ENCODE data around the gene SALL2.

Gene SALL2

GRCh38 chr14:21529515-21529914 lies 3.4 kb upstream of the SALL2 start:
- ChIA-PET CTCF (interaction anchor here (1.2 to 6.5 kb wide), 3 partner anchors 8 to 31 kb away, joined by 3 to 31 read pairs (median 5); partner anchors contain the start of gene METTL3), POLR2A (no interaction called here)
- no peak for DNase-seq (ENCODE audit: extremely low spot score)
- TF ChIP-seq, protein P1, sequence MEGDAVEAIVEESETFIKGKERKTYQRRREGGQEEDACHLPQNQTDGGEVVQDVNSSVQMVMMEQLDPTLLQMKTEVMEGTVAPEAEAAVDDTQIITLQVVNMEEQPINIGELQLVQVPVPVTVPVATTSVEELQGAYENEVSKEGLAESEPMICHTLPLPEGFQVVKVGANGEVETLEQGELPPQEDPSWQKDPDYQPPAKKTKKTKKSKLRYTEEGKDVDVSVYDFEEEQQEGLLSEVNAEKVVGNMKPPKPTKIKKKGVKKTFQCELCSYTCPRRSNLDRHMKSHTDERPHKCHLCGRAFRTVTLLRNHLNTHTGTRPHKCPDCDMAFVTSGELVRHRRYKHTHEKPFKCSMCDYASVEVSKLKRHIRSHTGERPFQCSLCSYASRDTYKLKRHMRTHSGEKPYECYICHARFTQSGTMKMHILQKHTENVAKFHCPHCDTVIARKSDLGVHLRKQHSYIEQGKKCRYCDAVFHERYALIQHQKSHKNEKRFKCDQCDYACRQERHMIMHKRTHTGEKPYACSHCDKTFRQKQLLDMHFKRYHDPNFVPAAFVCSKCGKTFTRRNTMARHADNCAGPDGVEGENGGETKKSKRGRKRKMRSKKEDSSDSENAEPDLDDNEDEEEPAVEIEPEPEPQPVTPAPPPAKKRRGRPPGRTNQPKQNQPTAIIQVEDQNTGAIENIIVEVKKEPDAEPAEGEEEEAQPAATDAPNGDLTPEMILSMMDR (IDR thresholded peaks at IDR 0.05; ENCODE audit: control extremely low read depth, extremely low read depth, low read depth, missing control alignments) = no peak

DNA sequence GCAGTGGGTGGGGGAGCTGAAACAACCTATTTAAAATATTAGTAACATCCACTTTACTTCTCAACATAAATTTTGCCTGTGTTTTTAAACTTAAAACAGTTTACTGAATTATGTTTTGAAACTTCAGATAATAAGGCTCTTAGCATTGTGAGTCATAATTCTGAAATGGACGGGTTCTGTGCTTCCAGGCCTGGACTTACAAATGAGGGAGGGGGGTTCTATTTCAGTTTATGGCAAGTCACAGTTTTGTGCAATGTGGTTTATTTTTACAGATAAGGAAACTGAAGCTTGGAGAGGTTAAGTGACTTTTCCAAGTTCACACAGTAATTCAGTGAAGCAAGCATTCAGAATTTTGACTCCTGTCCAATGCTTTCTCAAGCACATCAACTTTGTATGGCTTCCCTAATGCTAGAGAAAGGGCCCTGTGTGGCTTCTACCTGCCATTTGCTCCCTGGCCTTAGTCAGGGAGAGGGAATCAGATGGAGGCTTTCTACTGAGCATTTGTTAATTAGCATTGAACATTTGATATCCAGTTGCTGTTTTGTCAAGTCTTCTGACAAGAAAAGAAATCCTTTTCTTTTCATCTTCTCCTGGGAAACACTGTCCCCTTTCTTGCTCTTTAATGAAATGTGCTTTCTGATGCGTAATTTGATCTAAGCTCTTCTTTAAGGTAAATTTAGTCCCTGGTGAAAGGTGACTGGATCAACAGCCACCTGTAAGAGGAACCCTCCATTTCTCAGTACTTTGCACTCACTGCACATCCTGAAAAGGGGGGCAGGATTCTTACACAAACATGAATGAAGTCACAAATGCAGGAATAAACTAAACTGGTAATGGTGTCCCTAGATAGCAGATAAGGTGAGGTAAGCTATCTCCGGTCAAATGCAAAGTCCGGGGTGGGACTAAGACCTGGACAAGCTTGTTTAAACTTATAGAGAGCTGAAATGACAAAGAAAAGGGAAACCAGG lies 2.5 kb upstream of the SALL2 start:
- CTCF ChIA-PET = interaction anchor here (1.1 to 6.5 kb wide), 4 partner anchors 9 to 30 kb away, joined by 3 to 31 read pairs (median 4); partner anchors contain the start of gene METTL3
- POLR2A ChIA-PET = no interaction called here
- TF ChIP-seq, protein P1 (IDR thresholded peaks at IDR 0.05; ENCODE audit: control extremely low read depth, extremely low read depth, low read depth, missing control alignments) = no peak
- no peak for DNase-seq (ENCODE audit: extremely low spot score)

- no peak for DNase-seq (ENCODE audit: extremely low spot score)
- TF ChIP-seq, protein P1 (IDR thresholded peaks at IDR 0.05; ENCODE audit: control extremely low read depth, extremely low read depth, low read depth, missing control alignments) = no peak
- ChIA-PET CTCF (interaction anchor here (0.8 to 6.5 kb wide), 7 partner anchors 8 to 435 kb away, joined by 3 to 31 read pairs (median 8); partner anchors contain the start of genes METTL3 and TOX4), POLR2A (no interaction called here)
Observed at GRCh38 chr14:21527318-21527679, 1.2 kb upstream of the SALL2 start.

GRCh38 chr14:21526672-21527317 lies 649 bp upstream of the SALL2 start:
- CTCF ChIA-PET = interaction anchor here (0.8 to 6.5 kb wide), 9 partner anchors 8 to 435 kb away, joined by 3 to 31 read pairs (median 8); partner anchors contain the start of genes METTL3 and TOX4
- TF ChIP-seq, protein P1 (IDR thresholded peaks at IDR 0.05; ENCODE audit: control extremely low read depth, extremely low read depth, low read depth, missing control alignments) = no peak
- POLR2A ChIA-PET = interaction anchor here (0.6 to 1.2 kb wide), 2 partner anchors 16 to 30 kb away, joined by 3 to 13 read pairs; partner anchors contain the start of gene METTL3
- DNase-seq (ENCODE audit: extremely low spot score) = peak; percentile 25

GRCh38 chr14:21525571-21525961 lies 580 bp downstream of the SALL2 start:
- TF ChIP-seq, protein P1 (IDR thresholded peaks at IDR 0.05; ENCODE audit: control extremely low read depth, extremely low read depth, low read depth, missing control alignments) = no peak
- ChIA-PET POLR2A (no interaction called here), CTCF (interaction anchor here (1.6 to 6.5 kb wide), 8 partner anchors 9 to 48 kb away, joined by 5 to 31 read pairs (median 8); partner anchors contain the start of genes METTL3 and TOX4)
- DNase-seq (ENCODE audit: extremely low spot score) = no peak
